HG02588 (cell line): ENCODE data around the gene WNT3A.

Experiments
- ATAC-seq: cut with Tn5 transposase; IDR thresholded peaks from one replicate; pipeline ENCODE4 v1.9.1; 2021; ENCODE audit warnings: mild to moderate bottlenecking, moderate library complexity; ENCODE audit not compliant: unreplicated experiment

The WNT3A gene

DNA sequence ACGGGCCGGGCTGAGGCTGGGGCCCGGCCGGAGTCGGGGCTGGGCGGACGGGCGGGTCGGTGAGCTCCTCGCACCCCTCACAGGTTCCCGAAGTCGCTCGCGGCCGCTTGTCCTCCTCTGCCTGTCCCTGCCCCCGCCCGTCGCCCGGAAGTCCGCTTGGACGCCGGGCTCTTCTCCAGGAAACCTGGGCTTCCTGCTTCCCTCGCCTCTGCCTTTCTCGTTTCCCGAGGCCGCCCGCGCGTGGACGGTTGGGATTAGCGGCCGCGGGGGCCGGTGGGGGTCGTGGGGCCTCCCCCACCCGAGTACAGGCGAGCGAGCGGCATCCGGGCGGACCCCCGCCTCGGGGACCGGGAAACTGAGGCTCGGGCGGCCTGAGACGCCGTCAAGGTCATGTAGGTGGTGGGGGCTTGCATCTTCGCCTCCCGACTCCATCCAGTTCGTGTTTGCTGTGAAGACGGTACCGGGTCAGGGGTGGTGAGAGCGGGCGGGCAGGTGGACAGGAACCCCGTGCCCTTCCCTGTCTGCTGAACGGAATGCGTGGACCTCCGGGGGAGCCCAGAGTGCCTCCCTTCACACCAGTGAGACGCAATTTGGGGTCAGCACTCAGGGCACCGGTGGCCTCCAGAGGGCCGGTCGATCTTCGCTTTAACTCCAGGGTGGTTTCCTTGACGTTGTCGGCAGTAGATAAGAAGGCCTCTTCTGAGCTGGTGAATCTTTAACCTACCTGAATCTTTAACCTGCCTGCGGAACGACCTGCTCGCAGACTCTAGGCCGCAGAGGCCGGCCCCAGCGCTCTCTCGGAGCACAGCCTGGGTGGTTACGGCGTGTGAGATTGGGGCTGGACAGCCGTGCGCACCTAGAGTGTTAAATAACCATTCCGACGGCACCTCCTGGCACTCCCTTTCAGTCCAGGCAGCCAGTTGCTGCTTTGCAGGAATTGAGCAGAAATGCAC, 76.4 kb downstream of the WNT3A start:
- ATAC-seq, result peak; percentile 23

DNA sequence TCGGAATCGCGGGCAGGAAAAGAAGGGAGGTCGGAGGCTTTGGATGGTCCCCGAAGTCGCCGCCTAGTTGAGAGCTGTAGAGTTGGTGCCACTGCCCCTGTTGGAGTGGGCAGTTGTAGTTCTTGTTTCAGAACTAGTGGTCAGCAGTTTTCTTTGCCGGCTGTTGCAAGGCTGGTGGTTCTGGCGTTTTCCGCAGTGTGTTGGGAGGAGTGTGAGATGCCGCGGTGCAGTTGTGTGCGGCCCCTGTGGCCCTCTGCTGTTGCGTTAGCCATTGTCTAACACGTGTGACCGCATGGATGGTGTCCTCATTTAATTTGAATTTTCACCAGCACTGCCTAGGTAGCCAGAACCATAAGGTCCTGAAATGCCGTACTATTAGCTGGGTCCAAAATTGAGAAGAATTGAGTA, 77.1 kb downstream of the WNT3A start:
- no peak for ATAC-seq

DNA sequence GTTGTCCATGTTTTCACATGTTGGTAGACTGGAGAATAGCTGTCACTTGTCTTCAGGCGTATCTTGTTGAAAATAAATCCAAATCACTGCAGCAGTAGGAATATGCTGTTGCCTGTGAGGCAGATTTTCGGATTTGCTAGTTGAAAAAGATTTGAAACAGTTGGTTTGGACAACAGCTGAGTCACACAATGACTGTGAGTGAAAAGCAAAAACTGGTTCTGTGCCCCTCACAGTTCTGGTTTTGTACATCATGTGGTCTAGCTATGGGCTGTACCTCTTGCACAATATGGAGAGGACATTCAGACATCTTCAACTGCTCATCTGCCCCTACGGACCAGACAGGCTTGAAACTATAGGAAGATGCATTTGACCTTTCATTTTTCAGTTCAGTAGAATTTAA, 77.5 kb downstream of the WNT3A start:
- no peak for ATAC-seq

GRCh38 chr1:228084797-228085196, 78.0 kb downstream of the WNT3A start:
- ATAC-seq, result no peak

GRCh38 chr1:228085287-228085951, 78.6 kb downstream of the WNT3A start:
- no peak for ATAC-seq

DNA sequence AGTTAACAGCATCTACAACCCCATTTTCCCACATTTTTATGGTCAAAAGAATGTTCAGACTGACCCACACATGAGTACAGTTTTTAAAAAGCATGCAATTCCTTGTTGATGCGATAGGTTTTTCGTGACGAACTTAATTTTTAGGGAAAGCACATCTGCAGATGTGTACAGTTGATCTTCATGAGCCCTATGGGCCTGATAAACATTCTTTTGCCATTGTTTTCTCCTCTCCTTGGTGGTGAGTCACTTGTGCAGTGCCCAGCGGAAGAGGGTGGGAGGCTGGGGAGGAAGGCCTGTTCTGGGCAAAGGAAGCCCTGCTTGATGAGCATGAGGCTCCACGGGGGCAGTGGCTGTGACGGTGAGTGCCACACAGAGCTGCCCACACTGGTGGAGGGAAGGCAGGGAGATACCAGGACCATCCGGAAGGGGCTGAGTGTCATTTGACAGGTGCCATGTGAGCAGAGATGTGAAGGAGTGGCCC, 81.0 kb downstream of the WNT3A start:
- no peak for ATAC-seq

GRCh38 chr1:228088586-228089498, 82.0 kb downstream of the WNT3A start:
- ATAC-seq, result no peak

- ATAC-seq, result no peak
Measured at GRCh38 chr1:228089519-228090380, 83.0 kb downstream of the WNT3A start.

GRCh38 chr1:228090613-228091081, 83.8 kb downstream of the WNT3A start:
- no peak for ATAC-seq

DNA sequence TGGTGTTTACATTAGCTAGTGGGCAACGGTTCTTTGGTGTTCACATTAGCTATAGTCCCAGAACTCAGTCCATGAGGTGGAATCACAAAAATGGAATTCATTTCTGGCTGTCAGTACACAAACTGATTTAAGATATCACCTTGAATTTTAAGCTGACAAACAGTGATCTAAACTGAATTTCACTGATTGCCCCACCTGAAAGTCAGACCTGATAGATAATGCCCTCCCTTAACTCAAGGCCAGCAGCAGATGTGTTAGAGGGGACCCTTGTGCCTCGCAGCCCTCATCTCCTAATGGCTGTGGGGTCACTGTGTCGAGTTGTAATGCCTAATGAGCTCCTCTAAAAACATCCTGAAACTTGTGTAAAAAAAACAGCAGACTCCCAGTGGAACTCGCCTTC, 84.3 kb downstream of the WNT3A start:
- ATAC-seq, result no peak

- no peak for ATAC-seq
Measured at GRCh38 chr1:228092342-228093049, 85.7 kb downstream of the WNT3A start.

DNA sequence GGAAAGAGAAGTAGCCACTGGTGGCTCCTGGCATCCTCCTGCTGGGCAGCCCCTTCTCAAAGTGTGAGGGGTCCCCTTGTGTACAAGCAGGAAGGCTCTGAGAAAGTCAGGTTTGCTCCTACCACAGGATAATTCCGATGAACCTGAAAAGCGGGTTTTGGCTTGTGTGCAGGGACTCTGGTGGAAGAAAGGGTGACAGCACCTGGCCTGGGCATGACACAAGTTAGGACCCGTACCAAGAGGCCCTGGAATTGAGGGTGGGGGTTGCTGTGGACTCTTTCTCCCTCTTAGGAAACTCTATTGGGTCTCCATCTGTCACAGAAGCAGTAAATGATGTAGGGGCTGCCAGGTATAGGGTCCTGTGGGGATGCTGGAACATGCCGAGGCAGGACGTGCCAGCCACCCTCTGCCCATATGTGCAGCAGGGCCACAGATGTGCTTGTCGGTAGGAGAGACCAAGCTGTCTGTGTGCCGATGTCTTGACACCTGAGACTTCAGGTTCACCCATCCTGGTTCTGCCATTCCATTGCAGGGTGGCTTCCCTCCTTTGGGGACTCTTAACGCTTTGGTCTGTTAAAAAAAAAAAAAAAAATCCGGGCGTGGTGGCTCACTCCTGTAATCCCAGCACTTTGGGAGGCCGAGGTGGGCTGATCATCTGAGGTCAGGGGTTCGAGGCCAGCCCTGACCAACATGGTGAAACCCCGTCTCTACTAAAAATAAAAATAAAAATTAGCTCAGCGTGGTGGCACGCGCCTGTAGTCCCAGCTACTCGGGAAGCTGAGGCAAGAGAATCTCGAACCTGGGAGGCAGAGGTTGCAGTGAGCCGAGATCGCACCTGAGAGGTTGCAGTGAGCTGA, 86.5 kb downstream of the WNT3A start:
- no peak for ATAC-seq

DNA sequence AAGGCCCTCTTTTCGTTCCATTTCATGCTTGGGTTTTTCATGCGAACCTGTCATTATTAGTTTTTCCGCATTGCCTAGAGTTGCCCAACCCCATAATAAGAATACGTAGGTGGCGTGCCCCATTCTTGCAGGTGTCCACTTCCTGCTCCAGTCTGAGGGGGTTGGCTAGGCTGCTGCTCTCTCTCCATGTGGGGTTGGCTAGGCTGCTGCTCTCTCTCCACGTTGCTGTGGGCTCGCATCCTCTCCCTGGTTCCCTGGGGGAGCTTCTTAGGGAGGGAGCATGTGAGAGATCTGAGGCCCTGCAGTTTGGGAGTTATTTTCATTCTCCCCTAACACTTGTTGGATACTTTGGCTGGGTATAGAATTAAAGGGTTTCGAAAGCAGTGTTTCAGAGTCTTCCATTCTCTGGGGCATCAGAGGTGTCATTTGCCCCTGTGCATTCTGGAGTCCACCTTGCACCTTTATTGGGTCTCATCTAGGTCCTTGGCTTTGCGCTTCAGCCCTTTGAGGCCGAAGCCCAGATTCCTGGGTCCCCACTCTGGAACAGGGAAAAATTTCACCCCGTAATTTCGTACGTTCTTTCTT, 87.7 kb downstream of the WNT3A start:
- no peak for ATAC-seq

GRCh38 chr1:228095161-228095560, 88.4 kb downstream of the WNT3A start:
- ATAC-seq, result no peak

DNA sequence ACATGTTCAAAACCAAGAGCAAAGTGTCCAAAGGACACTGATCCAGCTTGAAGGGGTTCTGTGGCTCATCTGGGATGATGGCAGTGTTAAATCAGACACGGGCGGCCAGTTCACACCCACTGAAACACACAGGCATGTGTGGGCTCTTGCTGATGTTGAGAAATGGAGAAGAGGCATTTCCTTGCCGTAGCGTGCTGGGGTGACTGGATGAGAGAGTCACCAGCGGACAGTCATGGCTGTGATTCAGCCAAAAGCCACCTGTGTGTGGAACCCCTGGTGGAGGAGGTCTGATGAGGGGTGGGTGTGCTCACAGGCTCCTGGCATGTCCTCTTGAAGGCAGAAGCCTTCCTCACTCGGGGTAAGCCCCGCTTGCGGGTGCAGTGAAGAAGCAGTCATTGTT, 89.1 kb downstream of the WNT3A start:
- ATAC-seq, result no peak

DNA sequence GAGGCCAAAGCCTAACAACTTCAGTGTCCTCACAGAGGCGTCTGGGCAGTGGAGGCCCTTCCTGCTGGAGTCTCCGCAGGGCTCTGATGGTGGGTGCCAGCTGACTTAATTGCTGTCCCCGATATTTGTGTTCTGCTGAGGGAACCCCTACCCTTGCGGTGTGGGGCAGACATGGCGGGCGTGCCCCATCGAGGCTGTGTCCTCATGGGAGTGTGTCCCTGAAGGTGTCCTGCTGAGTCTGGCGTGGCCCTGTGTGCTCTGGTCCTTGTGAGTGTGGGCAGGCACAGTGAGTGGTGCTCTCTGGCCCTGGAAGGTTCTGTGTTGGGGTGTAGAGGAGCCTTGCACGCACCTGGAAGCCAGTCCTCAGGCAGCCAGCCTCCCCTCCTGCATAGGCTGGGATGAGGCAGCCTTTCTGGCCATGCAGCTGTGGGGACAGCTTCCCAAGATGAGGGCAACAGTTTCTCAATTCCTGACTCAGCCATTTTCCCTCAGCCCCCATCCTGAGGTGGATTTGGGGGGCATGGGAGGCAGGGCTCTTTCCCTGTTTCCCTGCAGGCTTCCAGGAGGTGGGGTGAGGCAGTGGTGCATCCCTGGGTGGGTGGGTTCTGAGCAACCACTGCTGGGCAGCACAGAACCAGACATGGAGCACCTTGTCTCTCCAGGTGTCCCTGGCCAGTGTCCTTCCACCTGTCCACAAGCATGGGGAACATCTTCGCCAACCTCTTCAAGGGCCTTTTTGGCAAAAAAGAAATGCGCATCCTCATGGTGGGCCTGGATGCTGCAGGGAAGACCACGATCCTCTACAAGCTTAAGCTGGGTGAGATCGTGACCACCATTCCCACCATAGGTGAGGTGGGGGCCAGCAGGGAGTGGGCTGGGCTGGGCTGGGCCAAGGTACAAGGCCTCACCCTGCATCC, 89.9 kb downstream of the WNT3A start:
- ATAC-seq, result no peak
